Measurements from ENCODE around the gene TP53I13. TPM values are rescaled to one million over a fixed set of nuclear protein-coding genes. Genes with fewer than 3 reads are reported as not detected.

The TP53I13 gene
- total and polyA plus RNA-seq, 11 donors, result 23.8 to 93.0 (median 42.7) TPM

DNA sequence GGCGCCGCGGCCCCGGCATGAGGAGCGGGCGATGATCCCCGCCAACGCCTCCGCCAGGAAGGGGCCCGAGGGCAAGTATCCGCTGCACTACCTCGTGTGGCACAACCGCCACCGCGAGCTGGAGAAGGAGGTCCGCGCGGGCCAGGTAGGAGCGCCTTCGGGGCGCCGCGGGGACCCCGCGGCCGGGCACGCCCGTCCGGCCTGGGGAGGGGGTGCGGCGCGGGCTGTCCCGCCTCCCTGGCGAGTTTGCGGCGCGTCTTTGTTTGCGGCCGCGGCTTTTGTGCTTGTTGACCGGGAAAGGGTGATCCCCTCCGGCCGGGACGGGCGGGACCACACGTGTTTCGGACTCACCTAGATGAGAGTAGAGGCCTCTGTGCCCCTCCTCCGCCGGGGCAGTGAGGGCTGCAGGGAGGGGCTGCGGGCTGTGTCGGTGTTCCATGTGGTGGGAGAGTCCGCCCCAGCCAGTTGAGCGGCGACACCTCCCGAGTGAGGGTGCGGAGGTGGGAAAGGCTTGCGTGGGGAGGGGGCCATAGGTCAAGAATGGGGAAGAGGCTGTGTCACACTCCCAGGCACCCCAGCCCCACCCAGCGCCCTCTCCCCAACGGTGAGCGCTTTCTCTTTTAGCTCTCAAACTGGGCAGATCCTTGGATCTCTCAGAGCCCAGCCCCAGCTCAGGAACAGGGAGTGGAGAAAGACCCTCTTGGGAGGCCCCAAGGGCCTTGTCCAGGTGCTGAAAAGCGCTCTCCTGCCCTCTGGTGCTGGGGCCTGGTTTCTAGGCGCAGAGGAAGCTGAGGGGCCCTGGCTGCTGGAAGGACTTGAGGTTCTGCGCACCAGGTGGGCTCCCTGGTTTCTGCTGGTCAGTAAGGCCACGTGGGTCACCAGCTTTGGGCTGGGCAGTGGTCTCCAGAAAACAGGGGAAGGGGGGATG is 25.4 kb downstream of the TP53I13 start:
- peak overlapping the region; percentile 45 to 88 (median 68) for H3K4me3 ChIP-seq
- intact Hi-C loops (cut with DNase I), result loop anchor here in 1 of 10 donors (2.0 kb wide), 1 partner anchor 21 kb away; no protein-coding TSS in a partner anchor
- TF ChIP-seq, protein P1, sequence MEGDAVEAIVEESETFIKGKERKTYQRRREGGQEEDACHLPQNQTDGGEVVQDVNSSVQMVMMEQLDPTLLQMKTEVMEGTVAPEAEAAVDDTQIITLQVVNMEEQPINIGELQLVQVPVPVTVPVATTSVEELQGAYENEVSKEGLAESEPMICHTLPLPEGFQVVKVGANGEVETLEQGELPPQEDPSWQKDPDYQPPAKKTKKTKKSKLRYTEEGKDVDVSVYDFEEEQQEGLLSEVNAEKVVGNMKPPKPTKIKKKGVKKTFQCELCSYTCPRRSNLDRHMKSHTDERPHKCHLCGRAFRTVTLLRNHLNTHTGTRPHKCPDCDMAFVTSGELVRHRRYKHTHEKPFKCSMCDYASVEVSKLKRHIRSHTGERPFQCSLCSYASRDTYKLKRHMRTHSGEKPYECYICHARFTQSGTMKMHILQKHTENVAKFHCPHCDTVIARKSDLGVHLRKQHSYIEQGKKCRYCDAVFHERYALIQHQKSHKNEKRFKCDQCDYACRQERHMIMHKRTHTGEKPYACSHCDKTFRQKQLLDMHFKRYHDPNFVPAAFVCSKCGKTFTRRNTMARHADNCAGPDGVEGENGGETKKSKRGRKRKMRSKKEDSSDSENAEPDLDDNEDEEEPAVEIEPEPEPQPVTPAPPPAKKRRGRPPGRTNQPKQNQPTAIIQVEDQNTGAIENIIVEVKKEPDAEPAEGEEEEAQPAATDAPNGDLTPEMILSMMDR (IDR thresholded peaks at IDR 0.05), result peak in 4 of 12 donors; percentile 12 to 38 (median 21)
- no peak for TF ChIP-seq POLR2A (IDR thresholded peaks at IDR 0.05)
- WGBS, 4 donors, result 7 to 11% (median 8%) methylated on average over 39 to 64 of the region's 64 CpGs
- H3K36me3 ChIP-seq, result no peaks in the 10 kb centered on the region
- no peak for ATAC-seq
- DNase-seq, result peak; percentile 23 to 63 (median 31)
- H3K9me3 ChIP-seq, result no peaks in the 10 kb centered on the region
- H3K4me1 ChIP-seq, result peaks cover 5 to 80% (median 52%) of the 10 kb centered on the region in 12 donors
- H3K27ac ChIP-seq, result peak overlapping the region in 9 of 12 donors; percentile 17 to 56 (median 52)
- no peaks in the 10 kb centered on the region for H3K27me3 ChIP-seq

DNA sequence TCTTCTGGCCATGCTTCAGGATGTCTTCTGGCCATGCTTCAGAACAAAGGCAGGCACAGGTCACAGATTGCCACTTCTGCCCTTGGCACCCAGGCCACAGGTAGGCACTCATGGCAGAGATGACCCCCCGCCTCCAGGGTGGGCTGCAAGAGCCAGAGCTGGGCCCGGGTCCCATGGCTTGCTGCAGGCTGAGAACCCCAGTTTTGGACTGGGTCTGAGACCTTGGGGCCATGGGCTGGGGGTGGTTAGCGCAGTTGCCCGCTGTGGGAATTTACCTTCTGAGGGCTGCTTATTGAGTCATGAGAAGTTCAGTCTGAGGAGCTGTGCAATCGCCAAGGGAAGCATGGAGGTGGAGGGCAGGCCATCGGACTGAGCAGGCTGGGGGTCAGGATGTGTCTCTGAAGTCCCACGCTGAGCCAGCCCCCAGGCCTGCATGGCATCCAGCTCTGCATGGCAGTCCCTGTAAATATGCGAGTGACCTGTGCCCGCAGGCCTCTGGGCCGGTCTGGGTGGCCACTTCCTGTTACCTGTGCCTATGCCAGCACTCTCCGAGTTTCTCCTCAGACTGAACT is 26.1 kb downstream of the TP53I13 start:
- Histone ChIP-seq H3K27ac (no peak overlapping the region), H3K4me1 (peaks cover 5 to 79% (median 52%) of the 10 kb centered on the region in 12 donors), H3K36me3 (no peaks in the 10 kb centered on the region), H3K9me3 (no peaks in the 10 kb centered on the region), H3K4me3 (peak overlapping the region in 4 of 12 donors; percentile 59 to 84 (median 72)), H3K27me3 (no peaks in the 10 kb centered on the region)
- DNase-seq (peak in 4 of 5 donors; percentile 8 to 25 (median 22)), ATAC-seq (no peak)
- TF ChIP-seq, protein P1 (IDR thresholded peaks at IDR 0.05), result no peak
- intact Hi-C loops (cut with DNase I), result no loop called here
- 92 to 94% (median 92%) methylated on average over 5 to 11 of the region's 11 CpGs for WGBS, 4 donors

DNA sequence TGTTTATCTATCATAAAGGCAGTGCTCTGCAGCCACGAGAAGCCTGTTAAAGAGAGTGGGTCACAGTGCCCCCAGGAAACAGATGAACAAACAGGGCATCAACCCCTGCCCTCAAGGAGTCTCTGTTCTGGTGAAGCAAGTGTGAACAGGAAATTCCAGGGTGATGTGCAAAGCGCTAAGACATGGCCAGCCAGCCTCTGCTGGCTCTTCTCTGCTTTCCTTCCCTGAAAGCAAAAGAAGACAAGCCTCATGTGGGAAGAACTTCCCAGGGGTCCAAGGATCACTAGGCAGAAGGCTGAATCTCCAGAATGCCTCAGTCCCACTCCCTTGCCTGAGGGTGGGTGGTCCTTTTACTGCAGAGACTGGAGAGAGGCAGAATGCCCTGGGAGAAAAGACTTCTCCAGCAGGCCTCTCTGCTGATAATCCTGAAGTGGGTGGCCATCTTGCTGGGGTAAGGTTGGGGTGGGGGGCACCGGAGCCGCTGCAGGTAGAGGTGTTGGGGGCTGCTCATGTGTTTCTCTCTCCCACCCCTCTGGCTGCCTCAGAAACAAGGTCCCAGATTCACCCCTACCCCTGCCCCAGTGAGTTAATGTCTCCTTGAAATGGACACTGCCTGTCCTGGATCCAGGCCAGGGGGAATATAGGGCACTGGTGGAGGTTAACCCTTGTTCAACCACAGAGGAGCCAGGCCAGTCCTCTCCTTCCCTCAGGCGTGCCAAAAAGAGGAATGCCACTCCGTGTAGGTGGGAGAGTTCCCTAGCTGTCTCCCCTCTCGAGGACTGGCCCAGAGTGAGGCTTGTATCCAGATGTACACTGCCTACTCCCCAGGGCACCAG is 26.8 kb downstream of the TP53I13 start:
- Histone ChIP-seq H3K9me3 (no peaks in the 10 kb centered on the region), H3K36me3 (no peaks in the 10 kb centered on the region), H3K4me1 (peaks cover 5 to 72% (median 46%) of the 10 kb centered on the region in 12 donors)

More for the DNA sequence above, 26.8 kb downstream of the TP53I13 start:
- WGBS, 4 donors, result 76 to 90% (median 82%) methylated on average over 4 to 7 of the region's 7 CpGs
- ATAC-seq (no peak), DNase-seq (peak in 3 of 5 donors; percentile 7 to 24 (median 18))
- H3K27ac ChIP-seq, result no peak overlapping the region
- no peak overlapping the region for H3K4me3 ChIP-seq
- intact Hi-C loops (cut with DNase I), result no loop called here
- TF ChIP-seq POLR2A (IDR thresholded peaks at IDR 0.05), result no peak
- TF ChIP-seq, protein P1 (IDR thresholded peaks at IDR 0.05), result no peak
- no peaks in the 10 kb centered on the region for H3K27me3 ChIP-seq
